Trophoblast cell (in vitro differentiated cells and primary cell): ENCODE data around the gene UPK3BL1.
"Not testable (repeated sequence)": the region's sequence is repeated elsewhere in the genome, so short reads cannot be mapped to it uniquely, and the experiment has no call there.

ENCODE experiments used
- DNase-seq, 2 donors: peaks; one replicate each; pipeline ENCODE4 v3.0.0-alpha.2; 2016
- H2AFZ ChIP-seq: 2 replicates; pipeline ENCODE4 v1.6.1; 2013; ENCODE audit warnings: low read length, moderate library complexity, mild to moderate bottlenecking; ENCODE audit not compliant: insufficient read depth, poor library complexity
- H2AK5ac ChIP-seq: 2 replicates; pipeline ENCODE4 v1.6.1; 2013; ENCODE audit warnings: mild to moderate bottlenecking, low read length
- H2BK120ac ChIP-seq: 2 replicates; pipeline ENCODE4 v1.6.1; 2013; ENCODE audit warnings: low read length, mild to moderate bottlenecking, moderate library complexity; ENCODE audit not compliant: insufficient read depth, poor library complexity
- H2BK12ac ChIP-seq: 2 replicates; pipeline ENCODE4 v1.6.1; 2013; ENCODE audit warnings: mild to moderate bottlenecking, low read length, moderate library complexity
- H2BK5ac ChIP-seq: 2 replicates; pipeline ENCODE4 v1.6.1; 2013; ENCODE audit warnings: low read length, low read depth, moderate library complexity, mild to moderate bottlenecking; ENCODE audit not compliant: poor library complexity
- H3K14ac ChIP-seq: 2 replicates; pipeline ENCODE4 v1.6.1; 2013; ENCODE audit warnings: mild to moderate bottlenecking, low read length
- H3K18ac ChIP-seq: 2 replicates; pipeline ENCODE4 v1.6.1; 2013; ENCODE audit warnings: mild to moderate bottlenecking, low read length
- H3K23ac ChIP-seq: 2 replicates; pipeline ENCODE4 v1.6.1; 2013; ENCODE audit warnings: low read length
- H3K27ac ChIP-seq: 2 replicates; pipeline ENCODE4 v1.5.1; 2013; ENCODE audit warnings: low read depth, mild to moderate bottlenecking, inconsistent platforms, low read length, moderate library complexity
- H3K27me3 ChIP-seq: 2 replicates; pipeline ENCODE4 v1.6.1; 2013; ENCODE audit warnings: inconsistent platforms, mild to moderate bottlenecking, low read length, moderate library complexity; ENCODE audit not compliant: insufficient read depth
- H3K36me3 ChIP-seq, 2 experiments: 1 replicate in 1 of 2; 2 replicates in 1 of 2; pipeline ENCODE4 v1.6.1; 2013; ENCODE audit warnings: low read length in 2 of 2, mild to moderate bottlenecking in 2 of 2, moderate library complexity in 1 of 2; ENCODE audit not compliant: insufficient read depth in 2 of 2, control insufficient read depth in 1 of 2
- H3K4ac ChIP-seq: 2 replicates; pipeline ENCODE4 v1.6.1; 2013; ENCODE audit warnings: low read depth, mild to moderate bottlenecking, low read length, moderate library complexity
- H3K4me1 ChIP-seq, 2 experiments: 1 replicate in 1 of 2; 2 replicates in 1 of 2; pipeline ENCODE4 v1.6.1; 2013; ENCODE audit warnings: low read length in 2 of 2, mild to moderate bottlenecking in 2 of 2, moderate library complexity in 1 of 2; ENCODE audit not compliant: insufficient read depth in 2 of 2, control insufficient read depth in 1 of 2
- H3K4me2 ChIP-seq: 2 replicates; pipeline ENCODE4 v1.6.1; 2013; ENCODE audit warnings: inconsistent platforms, mild to moderate bottlenecking, low read length, moderate library complexity
- H3K4me3 ChIP-seq: 2 replicates; pipeline ENCODE4 v1.5.1; 2013; ENCODE audit warnings: mild to moderate bottlenecking, low read depth, low read length, inconsistent platforms
- H3K79me1 ChIP-seq: one replicate; pipeline ENCODE4 v1.6.1; 2013; ENCODE audit warnings: low read length
- H3K79me2 ChIP-seq: 2 replicates; pipeline ENCODE4 v1.6.1; 2013; ENCODE audit warnings: low read length, mild to moderate bottlenecking; ENCODE audit not compliant: control insufficient read depth, insufficient read depth, poor library complexity
- H3K9ac ChIP-seq: 2 replicates; pipeline ENCODE4 v1.6.1; 2013; ENCODE audit warnings: mild to moderate bottlenecking, low read length
- H3K9me3 ChIP-seq: 2 replicates; pipeline ENCODE4 v1.6.1; 2013; ENCODE audit warnings: low read depth, mild to moderate bottlenecking, control low read depth, inconsistent platforms, low read length; ENCODE audit not compliant: insufficient read depth
- H4K12ac ChIP-seq: 2 replicates; pipeline ENCODE4 v1.6.1; 2013; ENCODE audit warnings: low read depth, mild to moderate bottlenecking, low read length, moderate library complexity
- H4K8ac ChIP-seq: 2 replicates; pipeline ENCODE4 v1.6.1; 2013; ENCODE audit warnings: low read depth, mild to moderate bottlenecking, low read length, moderate library complexity
- H4K91ac ChIP-seq: one replicate; pipeline ENCODE4 v1.6.1; 2013; ENCODE audit warnings: low read depth, mild to moderate bottlenecking, low read length, moderate library complexity
- WGBS: extraction: QIAGEN DNeasy Blood & Tissue Kit; methylation state at CpG from one replicate; pipeline ENCODE4 v1.1.7; 2013; ENCODE audit warnings: missing lambda C conversion rate; ENCODE audit not compliant: insufficient read length, insufficient coverage; ENCODE audit errors: extremely low coverage; 5-methylcytosine and 5-hydroxymethylcytosine counted together

The UPK3BL1 gene

GRCh38 chr7:102664765-102665164 lies 22.2 kb upstream of the UPK3BL1 start:
- H2BK120ac ChIP-seq, H3K4ac ChIP-seq, H2AFZ ChIP-seq, H3K9ac ChIP-seq, H4K91ac ChIP-seq, H3K4me1 ChIP-seq, H4K12ac ChIP-seq, H3K23ac ChIP-seq, H3K79me2 ChIP-seq, H3K27me3 ChIP-seq, H3K9me3 ChIP-seq, H3K4me3 ChIP-seq, H3K18ac ChIP-seq, H2BK12ac ChIP-seq, H3K4me2 ChIP-seq, H3K36me3 ChIP-seq, H3K79me1 ChIP-seq, H2BK5ac ChIP-seq, H3K27ac ChIP-seq, H3K14ac ChIP-seq, H4K8ac ChIP-seq, DNase-seq, H2AK5ac ChIP-seq: not testable (repeated sequence)
- WGBS: no CpG with 5 or more reads among the region's 11 CpGs

GRCh38 chr7:102649924-102650323 lies 7.3 kb upstream of the UPK3BL1 start, which contains the start of gene SPDYE2B:
Gene SPDYE2B (plus strand): TSS chr7:102650319. CDS start chr7:102652349, 2,030 bp downstream.
- not testable (repeated sequence) for H3K36me3 ChIP-seq, H3K23ac ChIP-seq, H2BK120ac ChIP-seq, H3K4me1 ChIP-seq, DNase-seq, H3K9me3 ChIP-seq, H3K79me1 ChIP-seq, H4K91ac ChIP-seq, H3K18ac ChIP-seq, H3K27me3 ChIP-seq, H3K27ac ChIP-seq, H3K4me2 ChIP-seq, H2BK5ac ChIP-seq, H3K9ac ChIP-seq, H3K4me3 ChIP-seq, H2AFZ ChIP-seq, H3K14ac ChIP-seq, H3K4ac ChIP-seq, H2BK12ac ChIP-seq, H3K79me2 ChIP-seq, H2AK5ac ChIP-seq, H4K12ac ChIP-seq, H4K8ac ChIP-seq
- no CpG with 5 or more reads among the region's 4 CpGs for WGBS

- H2BK120ac ChIP-seq, H3K4me3 ChIP-seq, H3K14ac ChIP-seq, H4K91ac ChIP-seq, H3K18ac ChIP-seq, H3K27me3 ChIP-seq, H3K4me1 ChIP-seq, H3K9me3 ChIP-seq, H3K27ac ChIP-seq, H3K4ac ChIP-seq, H2BK12ac ChIP-seq, H3K79me2 ChIP-seq, H2BK5ac ChIP-seq, DNase-seq, H3K4me2 ChIP-seq, H4K12ac ChIP-seq, H3K79me1 ChIP-seq, H3K9ac ChIP-seq, H4K8ac ChIP-seq, H2AK5ac ChIP-seq, H3K36me3 ChIP-seq, H2AFZ ChIP-seq, H3K23ac ChIP-seq: not testable (repeated sequence)
- no CpG with 5 or more reads among the region's 7 CpGs for WGBS
Measured at GRCh38 chr7:102647813-102648212, 5.2 kb upstream of the UPK3BL1 start.

GRCh38 chr7:102643404-102643803 lies 813 bp upstream of the UPK3BL1 start:
- not testable (repeated sequence) for H2AFZ ChIP-seq, H2BK120ac ChIP-seq, H3K27me3 ChIP-seq, H3K36me3 ChIP-seq, H2BK12ac ChIP-seq, H3K23ac ChIP-seq, H3K27ac ChIP-seq, H3K79me1 ChIP-seq, H3K14ac ChIP-seq, H3K18ac ChIP-seq, H2AK5ac ChIP-seq, H3K9me3 ChIP-seq, DNase-seq, H3K4ac ChIP-seq, H4K8ac ChIP-seq, H3K79me2 ChIP-seq, H4K12ac ChIP-seq, H2BK5ac ChIP-seq, H4K91ac ChIP-seq, H3K4me3 ChIP-seq, H3K4me2 ChIP-seq, H3K4me1 ChIP-seq, H3K9ac ChIP-seq
- no CpG with 5 or more reads among the region's 1 CpG for WGBS
